ENCODE data around the gene CLSTN2. TPM values are rescaled to one million over a fixed set of nuclear protein-coding genes. Genes with fewer than 3 reads are reported as not detected.

Gene CLSTN2
- total RNA-seq, 2 donors from 2014 or later = 13.6 to 28.3 TPM

GRCh38 chr3:140391061-140391460 lies 456.1 kb downstream of the CLSTN2 start:
- no peaks in the 10 kb centered on the region for H3K36me3 ChIP-seq
- no peaks in the 10 kb centered on the region for H3K9me3 ChIP-seq
- H3K4me1 ChIP-seq = peaks cover 0 to 16% of the 10 kb centered on the region in 2 donors
- H3K27me3 ChIP-seq = no peaks in the 10 kb centered on the region
- no peak overlapping the region for H3K27ac ChIP-seq
- no peak overlapping the region for H3K4me3 ChIP-seq
- no peak for DNase-seq (ENCODE audit: low spot score)
- no peak for TF ChIP-seq CTCF (IDR thresholded peaks at IDR 0.05)

- Histone ChIP-seq H3K27ac (no peak overlapping the region), H3K4me3 (no peak overlapping the region), H3K27me3 (no peaks in the 10 kb centered on the region), H3K9me3 (no peaks in the 10 kb centered on the region), H3K4me1 (peaks cover 0 to 4% of the 10 kb centered on the region in 2 donors), H3K36me3 (no peaks in the 10 kb centered on the region)
- DNase-seq (ENCODE audit: low spot score) = no peak
- no peak for TF ChIP-seq CTCF (IDR thresholded peaks at IDR 0.05)
Measured at GRCh38 chr3:140394488-140395133, 459.6 kb downstream of the CLSTN2 start.

GRCh38 chr3:140395134-140396075 lies 460.4 kb downstream of the CLSTN2 start:
- no peak overlapping the region for H3K4me3 ChIP-seq

GRCh38 chr3:140396110-140396509 lies 461.1 kb downstream of the CLSTN2 start:
- TF ChIP-seq CTCF (IDR thresholded peaks at IDR 0.05) = no peak
- DNase-seq (ENCODE audit: low spot score) = no peak
- no peaks in the 10 kb centered on the region for H3K9me3 ChIP-seq
- no peak overlapping the region for H3K27ac ChIP-seq
- H3K4me3 ChIP-seq = no peak overlapping the region
- H3K27me3 ChIP-seq = no peaks in the 10 kb centered on the region
- H3K4me1 ChIP-seq = peaks cover 0 to 4% of the 10 kb centered on the region in 2 donors
- H3K36me3 ChIP-seq = no peaks in the 10 kb centered on the region

More at GRCh38 chr3:140395134-140396075, 460.4 kb downstream of the CLSTN2 start:
- Histone ChIP-seq H3K36me3 (no peaks in the 10 kb centered on the region), H3K9me3 (no peaks in the 10 kb centered on the region), H3K27me3 (no peaks in the 10 kb centered on the region), H3K4me1 (peaks cover 0 to 4% of the 10 kb centered on the region in 2 donors), H3K27ac (no peak overlapping the region)
- DNase-seq (ENCODE audit: low spot score) = no peak
- TF ChIP-seq CTCF (IDR thresholded peaks at IDR 0.05) = no peak

- Histone ChIP-seq H3K9me3 (no peaks in the 10 kb centered on the region), H3K4me1 (peaks cover 0 to 4% of the 10 kb centered on the region in 2 donors), H3K27me3 (no peaks in the 10 kb centered on the region), H3K4me3 (no peak overlapping the region), H3K36me3 (no peaks in the 10 kb centered on the region), H3K27ac (no peak overlapping the region)
- TF ChIP-seq CTCF (IDR thresholded peaks at IDR 0.05) = no peak
- no peak for DNase-seq (ENCODE audit: low spot score)
Measured at GRCh38 chr3:140397847-140398246, 462.9 kb downstream of the CLSTN2 start.

Data from right atrium auricular region (tissue), 2 donors.